Stimulated activated CD8-positive, alpha-beta memory T cell treated with anti-CD3 and anti-CD28 coated beads, Interleukin-15, amount 100 ng/mL, for 24 hours (primary cell): ENCODE data around the gene LRSAM1.
A peak's percentile ranks its signal among the peaks of the same experiment; 100 is the strongest.

Experiments
- DNase-seq: peaks from one replicate; pipeline ENCODE4 v3.0.0-alpha.2; 2020; ENCODE audit warnings: low read depth

Gene LRSAM1

GRCh38 chr9:127450830-127451607 lies at the start of gene LRSAM1, which contains the start of gene RPL12:
LRSAM1 (plus strand) TSS chr9:127451510; CDS start chr9:127454528, 3,018 bp downstream.
RPL12 (minus strand) TSS chr9:127451406; CDS start chr9:127451317, 89 bp downstream.
- peak; percentile 99 for DNase-seq

DNA sequence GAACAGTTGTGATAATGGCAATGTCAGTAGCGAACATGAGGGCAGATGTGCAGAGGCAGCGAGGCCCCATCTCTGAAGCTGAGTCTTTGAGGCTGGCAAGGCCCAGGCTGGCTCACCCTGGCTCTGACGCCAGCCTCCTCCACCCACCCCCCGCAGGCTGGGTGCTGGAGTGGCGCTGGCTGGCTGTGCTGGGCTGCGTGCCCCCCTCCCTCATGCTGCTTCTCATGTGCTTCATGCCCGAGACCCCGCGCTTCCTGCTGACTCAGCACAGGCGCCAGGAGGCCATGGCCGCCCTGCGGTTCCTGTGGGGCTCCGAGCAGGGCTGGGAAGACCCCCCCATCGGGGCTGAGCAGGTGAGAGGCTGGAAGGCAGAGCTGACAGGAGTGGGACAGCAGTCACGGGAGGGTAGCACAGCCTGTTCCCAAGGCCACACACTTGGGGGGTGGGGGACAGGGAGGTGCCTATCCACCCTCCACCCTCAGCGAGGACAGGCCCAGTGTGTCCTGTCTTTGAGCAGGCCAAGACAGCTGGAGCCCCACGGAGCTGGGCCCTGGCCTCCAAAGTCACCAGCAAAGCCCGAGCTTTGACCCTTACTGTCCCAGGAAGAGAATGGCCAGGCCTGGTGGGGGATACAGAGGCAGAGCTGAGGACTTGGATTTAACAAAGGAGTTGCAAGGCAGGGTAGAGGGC lies 48.8 kb upstream of the LRSAM1 start:
- no peak for DNase-seq

DNA sequence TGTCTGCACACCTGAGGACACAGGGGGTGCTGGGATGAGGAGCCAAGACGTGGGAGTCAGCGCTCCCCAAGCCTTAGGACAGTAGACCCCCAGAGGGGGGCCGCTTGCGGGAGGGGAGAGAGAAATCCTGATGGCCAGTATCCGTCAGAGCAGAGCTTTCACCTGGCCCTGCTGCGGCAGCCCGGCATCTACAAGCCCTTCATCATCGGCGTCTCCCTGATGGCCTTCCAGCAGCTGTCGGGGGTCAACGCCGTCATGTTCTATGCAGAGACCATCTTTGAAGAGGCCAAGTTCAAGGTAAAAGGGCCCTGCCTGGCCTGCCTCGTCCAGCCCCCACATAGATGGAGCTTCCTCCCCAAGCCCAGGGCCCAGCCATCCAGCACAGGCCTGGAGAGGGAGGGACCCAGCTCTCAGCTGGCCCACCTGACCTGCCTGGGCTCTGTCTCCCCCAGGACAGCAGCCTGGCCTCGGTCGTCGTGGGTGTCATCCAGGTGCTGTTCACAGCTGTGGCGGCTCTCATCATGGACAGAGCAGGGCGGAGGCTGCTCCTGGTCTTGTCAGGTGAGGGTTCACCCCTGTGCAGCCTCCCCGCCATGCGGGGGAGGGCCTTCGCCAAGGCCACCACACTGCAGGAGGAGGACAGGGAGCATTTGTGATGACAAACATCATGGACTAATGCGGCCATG lies 47.7 kb upstream of the LRSAM1 start:
- DNase-seq = no peak

GRCh38 chr9:127404631-127405030 lies 46.7 kb upstream of the LRSAM1 start:
- no peak for DNase-seq

GRCh38 chr9:127405344-127406125 lies 45.8 kb upstream of the LRSAM1 start:
- no peak for DNase-seq

DNA sequence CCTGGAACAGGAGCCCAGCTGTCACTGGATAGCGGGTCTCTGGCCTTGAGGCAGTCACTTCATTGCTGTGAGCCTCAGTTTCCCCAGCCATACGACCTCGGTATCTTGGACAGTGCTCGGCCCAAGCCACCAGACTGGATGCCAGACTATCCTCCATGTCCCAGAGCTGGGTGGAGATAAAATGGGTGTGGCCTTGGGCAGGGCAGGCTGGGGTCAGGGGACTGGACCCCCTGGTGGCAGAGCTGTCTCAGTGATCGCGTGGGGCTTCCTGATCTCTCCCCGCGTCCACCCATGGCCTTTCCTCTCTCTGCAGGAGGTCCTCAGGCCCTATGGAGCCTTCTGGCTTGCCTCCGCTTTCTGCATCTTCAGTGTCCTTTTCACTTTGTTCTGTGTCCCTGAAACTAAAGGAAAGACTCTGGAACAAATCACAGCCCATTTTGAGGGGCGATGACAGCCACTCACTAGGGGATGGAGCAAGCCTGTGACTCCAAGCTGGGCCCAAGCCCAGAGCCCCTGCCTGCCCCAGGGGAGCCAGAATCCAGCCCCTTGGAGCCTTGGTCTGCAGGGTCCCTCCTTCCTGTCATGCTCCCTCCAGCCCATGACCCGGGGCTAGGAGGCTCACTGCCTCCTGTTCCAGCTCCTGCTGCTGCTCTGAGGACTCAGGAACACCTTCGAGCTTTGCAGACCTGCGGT lies 44.4 kb upstream of the LRSAM1 start:
- DNase-seq = no peak

DNA sequence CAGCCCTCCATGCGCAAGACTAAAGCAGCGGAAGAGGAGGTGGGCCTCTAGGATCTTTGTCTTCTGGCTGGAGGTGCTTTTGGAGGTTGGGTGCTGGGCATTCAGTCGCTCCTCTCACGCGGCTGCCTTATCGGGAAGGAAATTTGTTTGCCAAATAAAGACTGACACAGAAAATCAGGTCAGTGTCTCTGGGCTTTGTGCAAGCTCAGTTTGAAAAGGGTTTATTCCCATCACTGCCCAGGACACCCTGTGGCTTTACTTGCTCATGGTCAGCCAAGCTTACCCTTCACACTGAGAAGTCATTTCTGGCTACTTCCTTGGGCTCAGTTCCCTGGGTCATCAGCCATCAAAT lies 43.8 kb upstream of the LRSAM1 start:
- DNase-seq = no peak

DNA sequence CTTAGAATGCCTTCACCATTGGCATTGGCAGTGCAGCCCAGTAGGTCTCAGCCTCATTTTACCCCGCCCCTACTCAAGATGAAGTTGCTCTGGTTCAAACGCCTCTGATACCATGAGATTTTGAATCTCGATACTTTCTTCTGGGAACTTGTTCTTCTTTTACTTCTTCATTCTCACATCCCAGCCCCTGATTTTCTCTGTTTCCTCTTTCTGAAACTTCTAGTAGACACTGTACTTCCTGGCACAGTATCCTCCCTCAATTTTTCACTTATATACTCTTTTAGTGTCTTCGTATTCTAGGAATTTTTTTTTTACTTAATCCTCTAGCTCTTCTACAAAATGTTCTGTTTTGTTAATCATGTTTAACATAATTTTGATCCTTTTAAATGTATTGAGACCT lies 40.2 kb upstream of the LRSAM1 start:
- no peak for DNase-seq

DNA sequence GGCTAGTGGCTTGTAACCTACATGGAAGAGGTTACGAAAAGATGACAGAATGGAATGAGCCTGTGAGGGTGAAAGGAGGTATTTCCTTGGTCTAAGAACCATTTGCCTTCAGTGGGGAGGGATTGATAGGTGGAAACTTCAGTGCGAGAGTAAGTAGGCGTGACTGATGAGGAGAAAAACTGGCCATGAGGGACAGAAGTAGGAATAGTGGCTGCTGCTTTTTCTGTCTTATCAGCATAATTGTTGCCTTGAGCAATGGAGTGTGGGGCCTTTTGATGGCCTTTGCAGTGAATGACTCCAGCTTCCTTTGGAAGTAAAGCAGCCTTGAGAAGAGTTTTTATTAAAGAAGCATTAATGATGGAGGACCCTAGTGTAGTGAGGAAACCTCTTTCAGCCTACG lies 36.2 kb upstream of the LRSAM1 start:
- DNase-seq = no peak

GRCh38 chr9:127415657-127416056 lies 35.7 kb upstream of the LRSAM1 start:
- no peak for DNase-seq

DNA sequence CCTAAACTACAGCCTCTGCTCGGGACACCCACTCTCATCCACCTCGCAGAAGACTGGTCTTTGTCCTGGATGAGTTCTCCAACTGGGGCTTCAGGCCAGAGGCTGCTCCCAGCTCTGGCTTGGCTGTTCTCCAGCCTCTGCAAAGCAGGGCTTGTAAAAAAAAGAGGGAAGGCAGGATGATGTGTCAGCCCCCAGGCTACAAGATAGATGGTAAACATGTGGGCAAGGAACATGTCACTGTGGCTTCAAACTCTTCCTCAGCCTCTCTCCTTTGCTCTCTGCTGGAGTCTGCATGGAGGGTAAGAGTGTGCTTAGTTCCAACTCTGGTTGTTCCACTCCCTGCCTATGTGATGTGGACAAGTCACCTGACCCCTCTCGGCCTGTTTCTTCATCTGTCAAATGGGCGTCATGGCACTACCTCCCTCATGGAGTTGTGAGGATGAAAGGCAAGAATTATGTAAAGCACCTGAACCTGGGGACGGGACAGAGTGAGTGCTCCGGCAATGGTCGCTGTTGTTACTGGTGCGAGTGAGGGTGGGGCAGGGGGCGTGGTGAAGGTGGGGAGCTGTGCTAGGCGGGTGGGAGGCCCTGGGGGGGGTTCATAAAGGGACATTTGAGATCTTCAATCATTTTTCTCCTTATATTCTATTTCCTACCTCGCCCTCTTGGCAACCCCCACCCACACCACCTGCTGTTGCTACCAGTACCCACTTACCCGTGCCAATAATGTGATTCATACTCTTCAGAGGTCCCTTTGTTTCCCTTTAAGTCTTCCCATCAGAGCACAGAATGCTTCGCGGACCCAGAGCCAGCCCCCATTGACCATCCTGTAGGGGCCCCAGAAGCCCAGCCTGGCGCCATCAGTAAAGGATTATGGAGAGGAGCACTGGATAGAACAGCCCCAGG lies 33.9 kb upstream of the LRSAM1 start:
- DNase-seq = no peak

DNA sequence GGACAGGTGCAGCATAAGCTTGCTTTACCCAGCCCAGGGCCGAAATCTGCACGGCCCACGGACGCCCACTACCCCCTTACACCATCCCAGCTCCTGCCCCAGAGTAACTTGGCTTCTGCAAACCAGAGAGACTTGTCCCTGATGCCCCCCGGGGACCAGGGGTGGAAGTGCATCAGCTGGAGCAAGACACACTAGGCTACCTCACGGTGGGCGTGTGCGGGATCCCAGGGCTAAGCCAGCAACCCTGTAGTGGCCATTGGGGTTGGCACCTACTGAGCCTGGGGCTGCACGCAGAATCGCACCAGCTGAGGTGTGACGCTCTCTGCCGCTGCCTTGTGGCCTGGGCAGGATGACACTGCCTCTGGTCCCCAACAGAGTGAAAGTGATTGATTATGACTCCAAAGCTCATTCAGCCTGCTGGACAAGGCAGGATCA lies 33.3 kb upstream of the LRSAM1 start:
- no peak for DNase-seq

- DNase-seq = no peak
Observed at GRCh38 chr9:127419348-127419747, 32.0 kb upstream of the LRSAM1 start.

DNA sequence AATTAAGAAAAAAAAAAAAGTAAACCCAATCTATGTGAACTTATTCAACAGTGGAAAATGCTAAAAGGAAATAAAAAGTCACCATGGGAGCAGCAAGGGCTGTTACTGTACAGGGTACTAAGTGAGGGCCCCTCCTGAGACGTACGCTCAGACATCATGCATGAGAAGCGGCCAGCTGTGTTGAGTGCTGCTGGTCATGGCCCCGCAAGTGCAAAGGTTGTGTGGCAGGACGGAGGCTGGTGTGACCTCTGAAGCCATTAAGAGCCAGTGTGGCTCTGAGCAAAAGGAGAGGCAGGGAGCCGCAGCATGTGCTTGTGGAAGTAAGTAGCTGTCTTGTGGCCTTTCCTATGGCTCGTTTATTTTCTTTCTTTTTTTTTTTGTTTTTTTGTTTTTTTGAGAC lies 30.3 kb upstream of the LRSAM1 start:
- DNase-seq = no peak

GRCh38 chr9:127422133-127422782 lies 29.1 kb upstream of the LRSAM1 start:
- no peak for DNase-seq

DNA sequence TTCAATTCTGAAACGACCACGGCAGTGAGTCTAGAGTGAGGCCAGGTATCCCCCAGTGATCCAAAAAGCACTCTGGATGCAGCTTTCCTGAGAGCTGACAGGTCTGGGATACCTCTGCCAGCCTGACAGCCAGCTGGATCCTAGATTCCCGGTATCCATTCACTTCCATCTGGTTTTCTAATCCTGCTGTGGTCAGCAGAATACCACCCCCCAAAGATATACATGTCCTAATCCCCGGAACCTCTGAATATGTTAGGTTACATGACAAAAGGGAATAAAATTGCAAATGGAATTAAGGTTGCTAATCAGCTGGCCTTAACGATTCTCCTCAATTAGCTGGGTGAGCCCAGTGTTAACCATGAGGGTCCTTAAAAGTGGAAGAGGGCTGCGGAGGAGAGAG lies 28.5 kb upstream of the LRSAM1 start:
- no peak for DNase-seq

DNA sequence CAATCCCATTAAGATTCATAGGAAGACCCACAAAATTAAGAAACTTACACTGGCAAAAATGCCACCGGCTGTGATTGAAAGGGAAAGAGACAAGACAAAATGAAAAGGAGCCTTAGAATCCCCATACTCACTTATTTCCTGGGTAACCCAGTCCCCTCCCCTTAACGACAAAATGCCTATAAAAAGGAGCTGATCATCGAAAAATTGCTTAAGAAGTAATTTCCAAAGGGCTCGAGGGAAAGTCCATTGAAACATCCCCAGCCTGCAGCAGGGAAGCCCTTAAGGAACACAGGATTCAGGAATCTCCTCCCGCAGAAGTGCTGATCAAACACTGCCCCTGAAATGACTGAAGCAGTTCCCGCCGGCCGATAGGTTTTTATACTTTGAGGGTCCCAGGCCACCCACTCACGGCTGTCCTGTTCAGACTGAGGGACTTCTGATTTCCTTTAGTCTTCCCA lies 27.8 kb upstream of the LRSAM1 start:
- DNase-seq = no peak

DNA sequence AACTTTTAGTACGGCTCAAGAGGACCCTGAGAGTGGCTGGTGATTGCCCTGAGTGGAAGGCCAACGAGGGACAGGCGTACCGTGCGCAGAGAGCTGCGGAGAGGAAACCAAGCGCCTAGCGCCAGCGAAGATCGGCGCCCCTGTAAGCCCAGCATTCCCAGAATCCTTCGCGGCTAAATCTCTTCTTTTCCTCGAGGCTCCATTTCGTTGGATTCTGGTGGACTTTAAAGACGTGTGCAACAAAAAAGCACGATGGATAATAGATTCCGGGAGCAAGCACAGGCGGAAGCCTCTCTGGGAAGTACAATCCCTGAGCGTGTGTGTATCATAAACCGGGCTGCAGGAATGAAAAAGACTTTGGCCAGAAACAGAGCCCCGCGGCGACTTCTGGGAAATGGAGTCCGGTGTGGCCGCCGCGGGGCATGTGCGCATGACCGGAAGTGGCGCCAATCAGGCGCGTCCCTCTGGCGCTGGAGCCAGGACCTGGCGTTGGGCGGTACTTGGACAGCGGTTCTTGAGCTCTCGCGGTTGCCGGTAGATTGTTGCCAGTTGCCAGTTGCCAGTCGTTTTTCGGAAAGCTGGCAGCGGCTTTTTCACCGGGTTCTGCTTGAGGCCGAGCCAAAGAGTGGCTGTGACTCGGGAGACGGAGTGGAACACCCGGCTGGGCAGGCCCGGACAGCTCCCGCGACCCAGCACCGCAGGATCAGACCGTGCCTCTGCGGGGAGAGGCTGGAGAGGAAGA lies 27.2 kb upstream of the LRSAM1 start, which contains the start of gene ZNF79:
Gene ZNF79, plus strand, starts transcription at position 449 of the 742 bp plus-strand sequence. CDS start 406 bp downstream, outside the sequence.
- peak; percentile 91 for DNase-seq

DNA sequence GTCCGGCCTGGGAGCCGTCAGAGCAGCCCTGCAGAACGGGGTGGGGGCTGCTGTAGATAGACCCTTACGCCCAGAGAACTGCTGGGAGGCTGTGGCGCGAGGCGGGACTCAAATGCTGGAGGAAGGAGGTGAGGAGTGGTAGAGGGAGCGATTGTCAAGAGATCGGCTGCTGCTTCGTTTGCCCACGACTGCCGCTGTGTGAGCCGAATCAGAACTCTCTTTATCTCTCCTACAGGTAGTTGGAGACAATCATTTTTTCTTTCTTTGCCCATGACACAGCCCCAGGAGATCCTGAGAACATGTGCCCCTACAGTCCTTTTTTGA lies 26.7 kb upstream of the LRSAM1 start:
- DNase-seq = no peak
